HG03354 (cell line): ENCODE measurements around the gene FAM170B.
A peak's percentile ranks its signal among the peaks of the same experiment; 100 is the strongest.

Source experiments
- ATAC-seq: cut with Tn5 transposase; IDR thresholded peaks from one replicate; pipeline ENCODE4 v1.9.1; 2021; ENCODE audit warnings: mild to moderate bottlenecking; ENCODE audit not compliant: unreplicated experiment, poor library complexity, severe bottlenecking

FAM170B gene

DNA sequence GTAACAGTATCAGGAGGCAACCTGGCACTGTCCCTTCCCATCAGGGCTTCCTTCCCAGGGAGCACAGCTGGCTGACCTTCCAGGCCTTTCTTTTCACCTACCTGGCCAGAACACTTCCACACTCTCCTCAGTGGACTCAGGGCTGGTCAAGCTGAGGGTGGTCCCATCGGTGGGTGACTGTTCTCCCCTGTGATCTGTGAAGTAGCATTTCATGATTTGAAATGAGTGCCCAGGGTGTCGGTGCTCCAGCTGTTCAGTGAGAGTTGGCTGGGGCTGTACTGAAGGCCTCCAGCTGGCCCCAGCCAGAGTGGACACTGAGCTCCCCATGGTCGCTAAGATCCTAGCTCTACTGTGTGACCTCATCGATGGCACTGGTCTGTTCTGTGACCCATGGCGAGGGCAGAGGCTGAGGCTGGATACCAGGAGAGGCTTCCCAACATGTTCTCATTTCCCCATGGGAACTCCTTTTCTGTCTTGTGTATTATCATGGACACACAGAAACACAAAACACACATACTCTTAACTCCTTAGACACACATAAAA, at the start of gene FAM170B:
FAM170B (minus strand) TSS at position 316 of the 543 bp plus-strand sequence; CDS start at position 213, 103 bp downstream.
- ATAC-seq, result no peak

DNA sequence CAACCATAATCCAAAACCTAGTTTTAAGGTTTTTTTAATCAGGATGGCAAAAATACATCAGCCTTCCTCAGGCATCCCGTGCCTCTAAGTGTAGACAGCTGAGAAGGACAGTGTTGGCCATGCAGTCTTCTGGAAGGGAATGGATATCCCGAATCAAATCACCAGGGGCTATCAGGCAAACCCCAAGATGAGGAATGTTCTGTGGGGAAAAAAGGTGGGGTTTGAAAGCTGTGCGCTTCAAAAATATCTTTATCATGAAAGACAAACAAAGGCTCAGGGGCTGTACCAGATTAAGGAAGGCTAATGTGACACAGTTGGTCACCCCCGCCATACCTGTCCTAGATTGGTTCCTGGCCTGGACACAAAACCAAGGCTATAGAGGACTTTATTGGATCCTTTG, 49.0 kb upstream of the FAM170B start:
- ATAC-seq, result no peak

DNA sequence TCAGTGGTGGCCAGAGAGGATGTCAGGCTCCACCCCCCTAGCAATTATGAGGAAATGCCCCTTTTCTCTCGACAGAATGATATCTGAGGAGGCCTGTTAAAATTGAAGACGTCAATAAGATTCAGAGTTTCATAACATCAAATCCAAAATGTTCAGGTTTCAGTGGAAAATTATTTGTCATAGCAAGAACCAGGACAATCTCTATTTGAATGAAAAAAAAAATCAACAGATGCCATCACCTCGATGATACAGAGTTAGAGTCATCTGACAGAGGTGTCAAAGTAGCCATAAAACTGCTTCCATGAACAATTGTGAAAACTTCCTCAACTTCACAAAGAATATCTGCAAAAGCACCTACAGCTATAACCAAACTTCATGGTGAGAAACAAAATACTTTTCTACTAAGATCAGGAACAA, 46.6 kb upstream of the FAM170B start:
- ATAC-seq, result no peak

DNA sequence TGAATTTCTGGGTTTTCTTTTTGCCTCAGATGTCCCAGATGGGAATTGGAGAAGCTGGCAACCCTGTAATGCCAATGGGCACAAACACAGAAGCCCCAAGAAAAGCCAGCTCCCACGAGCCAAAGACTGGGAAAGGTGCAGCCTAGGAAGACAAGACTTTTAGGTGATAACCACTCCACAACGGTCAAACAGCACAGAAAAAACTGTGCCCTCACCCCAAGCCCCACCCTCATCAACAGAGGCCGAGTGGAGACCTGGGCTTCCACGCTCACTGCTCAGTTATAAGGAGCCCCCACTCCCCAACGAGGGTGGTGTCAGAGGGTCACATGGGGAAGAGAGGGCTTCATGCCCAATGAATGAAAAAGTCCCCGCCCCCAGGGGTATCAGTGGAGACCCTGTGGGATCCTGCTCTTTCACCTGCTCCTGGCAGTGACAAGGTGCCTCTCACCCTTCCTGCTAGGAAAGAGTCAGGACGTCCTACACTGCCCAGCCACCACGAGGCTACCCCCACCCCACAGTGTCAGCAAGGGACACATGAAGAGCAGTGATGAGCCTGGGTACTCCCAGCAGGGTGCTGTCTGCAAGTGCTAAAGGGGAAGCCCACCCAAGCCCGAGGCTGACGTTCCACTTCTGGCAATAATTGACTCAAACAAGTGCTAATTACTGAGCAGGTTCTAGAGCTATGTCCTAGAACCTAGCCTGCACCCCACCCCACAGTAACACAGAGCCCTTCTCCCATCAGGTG, 46.0 kb upstream of the FAM170B start:
- no peak for ATAC-seq

DNA sequence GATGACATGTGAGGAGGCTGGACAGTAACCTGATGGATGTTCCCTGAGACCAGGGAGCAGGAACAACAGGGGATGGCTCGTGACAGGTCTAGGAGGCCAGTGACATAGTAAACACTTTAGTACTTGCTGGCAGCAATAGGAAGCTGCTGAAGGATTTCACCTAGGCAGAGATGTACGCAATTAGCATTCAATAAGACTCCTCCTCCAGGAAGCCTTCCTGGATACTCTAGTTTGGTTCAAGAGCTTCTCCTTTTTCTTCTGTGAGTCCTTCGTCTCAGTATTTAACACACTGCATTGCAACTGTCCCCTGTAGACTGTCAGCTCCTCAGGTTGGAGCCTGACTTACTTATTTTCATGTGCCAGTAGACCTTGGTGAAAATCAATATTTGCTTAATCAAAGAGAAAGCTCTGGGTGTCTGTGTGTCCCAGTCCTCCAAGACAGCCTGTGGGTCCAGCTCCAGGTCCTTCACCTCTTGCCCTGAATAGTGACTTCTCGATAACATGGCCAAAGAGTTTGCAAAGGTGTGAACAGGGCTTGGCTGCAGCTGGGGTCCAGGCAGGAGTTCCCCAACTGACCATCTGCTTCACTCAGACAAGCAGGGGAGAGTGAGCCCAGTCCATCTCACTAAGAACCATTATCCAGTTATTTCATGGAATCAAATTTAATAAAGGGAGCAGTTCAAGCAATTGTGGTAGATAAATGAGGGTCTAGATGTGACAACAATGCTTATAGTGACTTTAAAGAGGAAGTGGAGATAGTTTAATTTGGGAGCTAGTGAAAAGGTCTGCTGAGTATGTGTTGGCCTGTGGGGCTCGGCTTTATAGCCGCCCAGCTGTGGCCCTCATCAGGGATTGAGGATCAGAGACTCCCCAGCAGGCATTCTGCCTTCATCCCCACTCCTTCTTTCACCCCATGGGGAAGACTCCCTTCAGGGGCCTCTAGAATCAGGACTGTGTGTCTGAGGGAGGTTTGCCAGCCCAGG, 45.0 kb upstream of the FAM170B start:
- ATAC-seq, result no peak

DNA sequence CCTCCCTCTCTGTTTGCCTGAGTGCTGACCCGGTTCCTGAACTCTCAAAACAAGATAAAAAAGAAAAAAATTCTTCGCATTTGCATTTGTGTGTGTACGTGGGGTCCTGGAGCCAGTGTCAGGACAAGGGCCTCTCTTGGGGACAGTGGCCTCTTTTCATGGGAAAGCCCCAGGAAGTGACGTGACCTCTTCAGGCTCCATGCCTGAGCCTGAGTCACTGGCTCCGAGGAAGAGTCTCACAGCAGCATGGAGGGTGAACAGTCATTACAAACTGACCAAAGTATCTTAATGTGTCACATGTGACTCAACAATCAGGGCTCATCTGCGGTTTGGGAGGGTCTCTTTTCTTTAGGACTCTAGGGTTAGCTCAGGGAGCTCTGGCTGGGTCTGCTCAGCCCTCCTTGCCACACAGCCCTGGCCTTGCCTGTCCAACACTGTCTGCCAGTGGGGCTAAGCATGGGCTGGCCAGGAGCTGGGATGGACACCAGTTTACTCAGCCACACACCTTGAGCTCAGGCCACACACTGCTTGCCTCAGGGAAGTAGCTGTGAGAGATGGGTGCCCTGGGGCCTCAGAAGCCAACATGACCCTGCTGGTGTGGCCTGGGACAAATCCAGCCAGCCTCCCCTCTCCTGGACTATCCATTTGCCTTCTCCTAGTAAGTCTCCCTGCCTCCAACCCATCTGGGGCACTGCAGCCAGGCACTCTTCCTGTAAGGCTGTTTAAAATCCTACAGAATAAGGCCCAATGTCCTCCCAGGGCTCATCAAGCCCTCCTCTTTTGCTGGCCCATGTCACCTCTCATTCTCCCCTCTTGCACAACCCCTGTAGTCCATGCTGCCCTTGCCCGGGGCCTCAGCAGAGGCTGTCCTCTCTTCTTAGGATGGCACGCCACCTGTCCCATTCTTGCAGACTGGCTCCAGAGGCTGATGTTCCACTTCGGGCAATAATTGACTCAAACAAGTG, 43.9 kb upstream of the FAM170B start:
- peak; percentile 80 for ATAC-seq

DNA sequence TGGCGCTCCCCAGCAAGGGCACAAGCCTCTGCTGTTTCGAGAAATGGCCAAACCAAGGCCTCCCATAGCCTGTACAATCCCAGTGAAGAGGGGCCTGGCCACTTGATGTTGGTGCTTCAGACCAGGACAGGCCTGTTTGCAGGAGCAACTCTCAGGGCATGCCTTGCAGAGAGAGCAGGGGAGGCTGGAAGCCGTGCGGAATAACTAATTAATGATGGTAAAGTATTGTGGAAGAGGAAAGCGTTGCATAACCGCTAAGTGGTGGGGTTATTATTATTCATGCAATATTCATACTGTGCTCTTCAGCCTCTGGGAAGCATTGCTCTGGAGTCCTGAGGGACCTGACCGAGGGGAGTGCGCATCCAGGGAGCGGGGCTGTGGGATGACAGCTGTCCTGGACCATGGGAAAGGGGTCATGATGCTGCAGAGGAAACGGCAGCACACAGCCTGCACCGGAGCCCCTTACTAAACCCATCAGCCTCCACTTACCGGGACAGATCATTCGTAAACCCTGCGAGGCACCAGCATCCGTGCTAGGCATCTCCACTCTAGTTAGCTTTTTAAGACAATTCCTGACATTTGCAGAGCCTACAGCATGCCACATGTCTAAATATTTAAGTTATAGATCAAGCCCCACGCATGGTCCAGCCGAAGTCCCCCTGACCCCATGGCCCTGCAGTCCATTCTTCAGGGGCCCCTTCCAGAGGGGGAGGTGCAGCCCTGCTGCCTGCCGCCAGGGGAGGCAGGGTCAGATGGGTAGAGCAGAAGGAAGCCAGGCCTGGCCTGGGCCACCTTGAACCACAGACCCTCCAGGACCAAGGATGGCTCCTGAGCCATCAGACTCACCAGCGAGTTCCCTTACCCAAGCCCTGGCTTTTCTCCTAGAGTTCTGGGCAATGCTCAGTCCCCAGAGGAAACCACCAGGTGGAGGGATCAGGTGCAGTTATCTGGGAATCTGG, 42.8 kb upstream of the FAM170B start:
- ATAC-seq, result no peak

DNA sequence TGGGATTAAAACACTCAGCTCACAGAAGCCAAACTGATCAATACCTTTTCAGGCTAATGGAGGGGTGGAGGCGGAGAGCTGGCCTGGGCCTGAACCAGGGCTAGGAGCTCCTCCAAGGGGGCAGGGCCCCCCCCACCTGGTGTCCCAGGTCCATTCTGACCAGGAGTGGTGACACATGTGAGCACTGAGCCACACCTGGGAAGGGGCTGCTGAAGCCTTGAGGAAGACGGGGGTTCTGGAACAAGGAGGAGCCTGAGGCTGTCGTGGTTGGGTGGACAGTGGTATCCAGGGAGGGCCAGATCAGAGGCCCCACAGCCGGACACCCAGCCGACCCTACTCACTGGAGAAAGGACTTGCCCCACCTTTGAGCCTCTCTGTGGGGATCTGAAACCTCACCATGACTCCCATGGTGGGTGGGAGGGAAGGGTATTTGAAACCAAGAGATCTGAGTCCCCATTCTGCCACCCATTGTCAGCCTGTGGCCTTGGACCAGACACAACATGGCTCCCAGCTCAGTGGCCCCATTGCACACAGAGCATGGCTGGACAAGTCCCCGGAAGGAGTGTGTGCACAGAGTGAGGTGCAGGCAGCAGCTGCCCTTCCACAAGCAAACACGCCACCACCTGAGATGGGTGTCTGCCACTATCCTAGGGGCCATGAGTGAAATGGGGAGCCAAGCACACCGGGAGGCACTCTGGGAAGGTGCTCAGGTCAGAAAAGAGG, 41.9 kb upstream of the FAM170B start:
- ATAC-seq, result no peak

DNA sequence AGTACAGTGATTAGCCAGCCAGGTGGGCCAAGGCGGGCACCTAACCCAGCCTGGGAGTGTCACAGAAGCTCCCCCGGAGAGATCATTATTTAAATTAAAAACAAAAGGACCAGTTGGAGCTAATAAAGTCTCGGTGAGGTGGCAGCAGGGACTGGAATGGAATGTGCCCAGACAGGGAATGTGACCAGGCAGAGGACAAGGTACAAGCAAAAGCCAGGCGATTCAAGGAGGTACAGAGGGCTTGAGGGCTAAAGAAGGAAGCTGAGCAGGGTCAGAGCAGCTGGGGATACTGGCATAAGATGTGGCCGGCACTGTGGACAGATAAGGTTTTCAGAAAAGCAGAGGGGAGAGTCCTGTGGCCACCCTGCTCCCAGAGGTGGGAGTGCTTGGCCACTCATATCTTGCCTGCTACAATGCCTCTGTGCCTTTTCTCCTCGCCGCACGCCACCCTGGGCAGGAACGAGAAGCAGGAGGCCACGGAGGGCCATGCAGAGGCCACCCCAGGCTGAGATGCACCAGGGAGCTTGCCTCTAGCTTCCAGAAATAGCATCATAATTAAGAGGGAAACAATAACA, 41.2 kb upstream of the FAM170B start:
- ATAC-seq, result no peak

DNA sequence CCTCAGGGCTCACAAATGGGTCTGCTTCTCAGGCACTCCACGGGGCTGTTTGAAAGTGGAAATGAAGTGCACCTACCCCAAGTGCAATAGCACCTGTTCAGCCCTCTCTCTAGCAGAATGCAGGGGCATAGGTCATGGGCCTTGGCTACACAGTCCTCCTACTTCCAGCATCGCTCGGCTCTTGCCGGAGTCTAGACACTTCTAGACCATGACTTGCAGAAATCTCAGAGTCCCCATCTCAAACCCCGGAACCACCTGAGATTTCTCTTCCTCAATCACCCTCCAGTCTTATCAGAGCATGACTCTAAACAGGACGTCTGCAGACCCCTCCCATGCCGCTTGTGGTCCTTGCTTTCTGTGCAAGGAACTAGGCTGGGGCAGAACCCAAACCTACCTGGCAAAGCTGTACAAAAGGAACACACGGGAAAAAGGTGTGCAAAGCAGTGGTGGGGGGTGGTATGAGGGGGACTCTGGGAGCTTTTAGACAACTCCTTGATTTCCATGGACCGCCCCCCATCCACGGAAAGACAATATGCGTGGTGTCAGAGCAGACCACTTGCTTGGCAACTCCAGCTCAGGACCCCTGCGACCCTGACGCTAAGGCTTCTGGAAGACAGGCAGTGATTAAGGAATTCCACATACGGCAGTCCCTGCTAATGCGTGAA, 40.6 kb upstream of the FAM170B start:
- ATAC-seq, result no peak

DNA sequence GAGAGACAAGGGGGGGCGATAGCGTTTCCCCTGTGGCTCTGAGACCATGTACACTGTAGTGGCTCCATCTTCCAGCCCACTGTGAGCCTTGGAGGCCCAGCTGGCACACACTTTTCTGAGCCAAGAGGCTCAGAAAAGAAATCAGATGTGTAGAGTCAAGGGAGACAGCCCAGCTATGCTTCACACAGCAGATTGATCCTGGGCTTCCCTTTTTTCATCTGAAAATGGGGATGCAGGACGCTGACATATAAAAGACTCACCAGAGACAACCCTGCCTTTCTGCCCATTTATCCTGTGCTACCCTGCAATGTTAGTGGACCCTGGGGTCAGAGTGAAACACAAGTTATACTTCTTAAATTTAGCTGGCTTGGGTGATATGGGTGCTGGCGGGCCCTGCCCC, 40.0 kb upstream of the FAM170B start:
- no peak for ATAC-seq

DNA sequence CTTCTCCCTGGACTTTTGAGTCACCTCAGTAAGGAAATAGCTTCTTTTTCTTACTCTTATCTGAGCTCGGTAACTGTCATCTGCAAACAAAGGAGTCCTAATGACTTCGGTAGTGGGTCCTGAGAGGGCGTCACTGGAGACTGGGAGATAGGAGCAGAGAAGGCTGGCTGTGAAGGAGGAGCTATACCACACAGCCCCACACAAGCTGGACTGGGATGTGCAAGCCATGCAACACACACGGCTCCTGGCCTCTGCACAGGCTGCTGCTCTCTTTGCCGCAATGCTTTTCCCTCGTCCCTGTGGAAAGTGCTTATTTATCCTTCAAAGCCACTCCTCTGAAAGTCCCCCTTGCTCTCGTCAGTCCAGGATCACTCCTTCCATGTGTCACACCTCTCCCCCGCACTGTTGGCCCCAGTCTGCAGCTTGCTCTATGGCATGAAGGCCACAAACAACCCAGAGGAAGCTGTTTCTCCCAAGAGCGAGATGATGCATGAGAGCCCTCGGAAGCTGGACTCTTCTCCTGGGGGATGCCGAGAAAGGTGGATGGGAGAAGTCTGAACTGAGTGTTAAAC, 39.5 kb upstream of the FAM170B start:
- ATAC-seq, result no peak

DNA sequence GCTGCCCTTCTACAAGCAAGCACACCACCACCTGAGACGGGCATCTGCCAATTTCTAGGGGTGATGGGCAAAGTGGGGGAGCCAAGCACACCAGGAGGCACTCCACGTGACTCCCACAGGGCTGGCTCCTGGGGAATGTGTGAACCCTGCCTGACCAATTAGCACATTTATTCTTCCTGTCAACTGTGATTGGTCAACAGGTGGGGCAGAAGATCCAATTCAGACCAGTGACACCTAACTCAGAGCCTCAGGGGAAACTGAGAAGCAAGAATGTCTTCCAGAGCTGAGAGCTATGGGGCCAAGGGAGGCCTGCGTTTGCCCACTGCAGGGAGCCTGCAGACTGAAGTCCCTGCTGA, 38.9 kb upstream of the FAM170B start:
- ATAC-seq, result no peak

DNA sequence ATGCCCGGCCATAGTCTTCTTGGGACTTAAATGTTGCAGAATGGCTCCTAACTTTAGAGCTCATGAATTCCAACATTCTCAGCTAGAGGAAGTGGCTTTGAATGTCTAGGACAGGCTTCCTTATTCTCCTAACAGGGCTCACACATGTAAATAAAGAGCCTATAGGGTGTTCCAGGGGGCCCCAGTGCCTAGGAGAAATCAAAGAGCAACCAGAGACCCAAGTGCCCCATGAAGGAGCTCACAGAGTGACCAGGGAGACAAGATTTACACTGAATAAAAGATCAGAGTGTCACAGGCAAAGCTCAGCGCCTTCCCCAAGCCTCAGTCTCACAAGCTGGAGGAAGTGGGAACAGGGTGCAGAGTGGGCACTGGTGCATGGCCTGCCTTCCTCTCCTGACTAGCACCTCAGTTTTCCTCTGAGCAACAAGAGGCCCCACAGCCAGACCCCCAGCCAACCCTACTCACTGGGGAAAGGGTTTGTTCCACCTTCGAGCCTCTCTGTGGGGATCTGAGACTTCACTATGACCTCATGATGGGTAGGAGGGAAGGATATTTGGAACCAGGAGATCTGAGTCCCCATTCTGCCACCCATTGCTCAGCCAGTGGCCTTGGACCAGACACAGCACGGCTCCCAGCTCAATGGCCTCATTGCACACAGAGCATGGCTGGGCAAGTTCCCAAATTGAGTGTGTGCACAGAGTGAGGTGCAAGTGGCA, 38.4 kb upstream of the FAM170B start:
- ATAC-seq, result no peak

DNA sequence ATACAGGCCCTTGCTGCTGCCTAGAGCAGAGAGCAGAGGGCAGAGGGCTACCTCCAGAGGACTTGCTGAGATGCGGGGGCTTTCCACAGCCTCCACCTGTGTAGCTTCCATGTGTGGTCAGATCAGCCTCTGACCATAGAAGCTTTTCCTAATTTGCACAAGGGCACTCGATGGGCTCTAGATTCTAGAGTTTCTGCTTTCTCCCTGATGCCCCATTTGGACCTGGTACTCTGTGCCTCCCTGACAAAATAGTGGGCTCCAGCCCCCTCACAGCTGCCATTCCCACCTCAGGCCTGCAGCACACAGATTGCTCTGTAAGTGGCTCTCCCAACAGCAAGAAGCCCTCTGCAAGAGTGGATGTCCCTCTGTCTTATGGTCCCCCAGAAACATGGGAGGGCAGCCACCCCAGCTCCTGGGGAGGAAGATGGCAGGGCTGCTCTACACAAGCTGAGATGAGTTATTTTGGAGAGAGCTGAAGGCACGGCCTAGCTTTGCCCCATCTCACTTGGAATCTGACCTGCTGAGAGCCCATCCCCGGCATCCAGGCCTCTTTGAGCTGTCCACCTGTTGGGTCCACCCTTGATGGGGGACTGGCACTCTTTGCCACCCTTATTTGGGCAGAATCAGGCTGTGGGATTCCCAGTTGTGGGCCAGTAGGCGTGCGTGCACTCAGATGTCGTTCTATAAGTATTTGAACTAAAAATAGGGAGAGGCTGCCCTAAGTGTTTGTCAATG, 37.7 kb upstream of the FAM170B start:
- no peak for ATAC-seq
